22Rv1 (cell line): Measurements from ENCODE around the gene IL17B.

Experiments
- ZFX ChIP-seq: fragments of 450-650 bp; IDR thresholded peaks from 2 replicates; pipeline ENCODE4 v1.6.1; 2017; ENCODE audit warnings: antibody characterized with exemption, borderline replicate concordance
- TF ChIP-seq, protein P1 (sequence below): fragments of 450-650 bp; IDR thresholded peaks from 2 replicates; pipeline ENCODE4 v1.5.1; 2017; ENCODE audit warnings: mild to moderate bottlenecking

DNA sequence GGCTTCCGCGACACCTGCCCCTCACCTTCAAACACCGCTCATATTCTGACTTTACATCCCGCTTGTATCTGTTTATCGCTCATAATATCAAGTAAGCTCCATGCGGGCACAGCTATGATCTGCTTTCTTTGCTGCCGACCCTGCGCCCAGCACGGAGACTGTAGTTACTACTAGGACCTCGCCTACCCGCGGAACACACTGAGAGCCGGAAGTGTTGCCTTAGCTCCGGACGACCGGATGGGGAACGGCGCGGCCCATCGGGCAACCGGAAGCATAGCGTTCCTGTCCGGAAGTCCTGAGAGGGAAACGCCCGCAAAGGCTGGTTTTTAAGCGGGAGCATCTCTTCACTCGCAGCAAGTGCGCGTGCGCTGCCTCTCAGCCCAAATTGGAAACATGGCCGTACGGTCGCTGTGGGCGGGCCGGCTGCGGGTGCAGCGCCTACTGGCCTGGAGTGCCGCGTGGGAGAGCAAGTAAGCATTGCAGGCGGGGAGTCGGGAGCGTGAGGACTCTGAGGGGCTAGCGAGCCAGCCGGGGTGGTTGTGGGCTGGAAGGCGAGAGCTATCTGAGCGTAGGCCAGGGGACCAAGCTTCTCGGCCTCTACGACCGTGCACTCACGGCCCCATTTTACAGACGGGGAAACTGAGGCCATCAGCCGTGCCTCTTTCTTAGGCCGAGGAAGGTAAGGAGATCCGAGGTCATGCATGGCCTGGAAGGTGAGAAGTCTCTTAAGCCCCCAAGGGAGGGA lies 33.8 kb downstream of the IL17B start, which contains the start of gene GRPEL2:
- TF ChIP-seq, protein P1, sequence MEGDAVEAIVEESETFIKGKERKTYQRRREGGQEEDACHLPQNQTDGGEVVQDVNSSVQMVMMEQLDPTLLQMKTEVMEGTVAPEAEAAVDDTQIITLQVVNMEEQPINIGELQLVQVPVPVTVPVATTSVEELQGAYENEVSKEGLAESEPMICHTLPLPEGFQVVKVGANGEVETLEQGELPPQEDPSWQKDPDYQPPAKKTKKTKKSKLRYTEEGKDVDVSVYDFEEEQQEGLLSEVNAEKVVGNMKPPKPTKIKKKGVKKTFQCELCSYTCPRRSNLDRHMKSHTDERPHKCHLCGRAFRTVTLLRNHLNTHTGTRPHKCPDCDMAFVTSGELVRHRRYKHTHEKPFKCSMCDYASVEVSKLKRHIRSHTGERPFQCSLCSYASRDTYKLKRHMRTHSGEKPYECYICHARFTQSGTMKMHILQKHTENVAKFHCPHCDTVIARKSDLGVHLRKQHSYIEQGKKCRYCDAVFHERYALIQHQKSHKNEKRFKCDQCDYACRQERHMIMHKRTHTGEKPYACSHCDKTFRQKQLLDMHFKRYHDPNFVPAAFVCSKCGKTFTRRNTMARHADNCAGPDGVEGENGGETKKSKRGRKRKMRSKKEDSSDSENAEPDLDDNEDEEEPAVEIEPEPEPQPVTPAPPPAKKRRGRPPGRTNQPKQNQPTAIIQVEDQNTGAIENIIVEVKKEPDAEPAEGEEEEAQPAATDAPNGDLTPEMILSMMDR, result no peak
- TF ChIP-seq ZFX, result no peak
